SK-N-SH treated with all-trans-retinoic acid at 6 μM for 48 hours (cell line): ENCODE measurements around the gene ASCC1.

ENCODE experiments used
- ARNTL ChIP-seq: fragments of 450-650 bp; formaldehyde crosslinking; IDR thresholded peaks from 2 replicates; pipeline ENCODE4 v1.5.0; 2020; ENCODE audit warnings: low read depth, mild to moderate bottlenecking, moderate library complexity, borderline replicate concordance
- ESRRG ChIP-seq: fragments of 250-450 bp; sonication (Bioruptor Pico); IDR thresholded peaks from 2 replicates; pipeline ENCODE4 v1.6.1; 2021; ENCODE audit warnings: mild to moderate bottlenecking
- GLIS3 ChIP-seq: fragments of 250-450 bp; sonication (Bioruptor Pico); IDR thresholded peaks from 2 replicates; pipeline ENCODE4 v1.5.0; 2020; ENCODE audit warnings: mild to moderate bottlenecking, moderate library complexity
- ISL1 ChIP-seq: fragments of 250-450 bp; sonication (Bioruptor Pico); IDR thresholded peaks from 2 replicates; pipeline ENCODE4 v2.1.2; 2022; ENCODE audit warnings: mild to moderate bottlenecking, moderate library complexity
- PATZ1 ChIP-seq: fragments of 250-450 bp; sonication (Bioruptor Pico); IDR thresholded peaks from 2 replicates; pipeline ENCODE4 v1.8.0; 2020; ENCODE audit warnings: mild to moderate bottlenecking, moderate library complexity, borderline replicate concordance
- PPARA ChIP-seq: fragments of 250-450 bp; sonication (Bioruptor Pico); IDR thresholded peaks from 2 replicates; pipeline ENCODE4 v1.5.0; 2020; ENCODE audit warnings: mild to moderate bottlenecking, borderline replicate concordance
- RARB ChIP-seq: fragments of 250-450 bp; sonication (Bioruptor Pico); IDR thresholded peaks from 2 replicates; pipeline ENCODE4 v1.8.0; 2021; ENCODE audit warnings: mild to moderate bottlenecking, moderate library complexity
- TCF4 ChIP-seq: fragments of 250-450 bp; sonication (Bioruptor Pico); IDR thresholded peaks from 2 replicates; pipeline ENCODE4 v1.8.0; 2021; ENCODE audit warnings: mild to moderate bottlenecking, moderate library complexity, borderline replicate concordance
- ZFP3 ChIP-seq: fragments of 250-450 bp; sonication (Bioruptor Pico); IDR thresholded peaks from 2 replicates; pipeline ENCODE4 v1.5.0; 2020; ENCODE audit warnings: mild to moderate bottlenecking, moderate library complexity
- ZFP30 ChIP-seq: fragments of 450-650 bp; formaldehyde crosslinking; IDR thresholded peaks from 2 replicates; pipeline ENCODE4 v1.5.0; 2022; ENCODE audit warnings: mild to moderate bottlenecking, moderate library complexity
- ZNF565 ChIP-seq: fragments of 450-650 bp; formaldehyde crosslinking; conservative IDR thresholded peaks from 2 replicates; pipeline ENCODE4 v1.5.0; 2020; ENCODE audit warnings: low read depth, mild to moderate bottlenecking, moderate library complexity
- ZNF8 ChIP-seq: fragments of 450-650 bp; formaldehyde crosslinking; IDR thresholded peaks from 2 replicates; pipeline ENCODE4 v1.5.0; 2020; ENCODE audit warnings: mild to moderate bottlenecking, moderate library complexity
- TF ChIP-seq, protein P1 (sequence below): fragments of 250-450 bp; sonication (Bioruptor Pico); IDR thresholded peaks from 2 replicates; pipeline ENCODE4 v1.5.1; 2021; ENCODE audit warnings: mild to moderate bottlenecking, moderate library complexity

DNA sequence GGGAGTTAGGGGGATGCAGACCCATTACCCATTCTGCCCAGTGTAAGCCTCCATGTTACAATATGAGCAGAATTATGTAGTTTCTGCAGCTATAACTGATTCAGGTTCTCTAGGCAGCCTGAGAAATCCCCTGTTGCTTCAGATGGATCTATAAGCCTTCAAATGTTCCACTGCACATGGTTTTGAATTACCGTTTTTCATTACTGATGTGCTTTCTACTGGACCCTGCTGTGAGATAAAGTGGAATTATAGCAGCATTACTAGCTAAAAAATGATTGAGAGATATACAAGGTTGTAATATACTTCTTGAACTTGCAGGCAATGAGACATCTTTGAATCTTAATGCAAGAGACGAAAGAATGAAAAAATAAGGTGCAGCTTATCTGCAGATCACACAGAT lies 38.6 kb downstream of the ASCC1 start:
- TF ChIP-seq ARNTL (CRISPR knock-in tag) (no peak), PPARA (CRISPR knock-in tag) (no peak), ESRRG (CRISPR knock-in tag) (no peak), TCF4 (CRISPR knock-in tag) (no peak), ZFP3 (CRISPR knock-in tag) (no peak), ZNF565 (CRISPR knock-in tag) (no peak), ZFP30 (CRISPR knock-in tag) (no peak), PATZ1 (CRISPR knock-in tag) (no peak), ZNF8 (CRISPR knock-in tag) (no peak), RARB (no peak), ISL1 (peak; percentile 19; the same call in 1 of the 2 replicates), GLIS3 (CRISPR knock-in tag) (no peak)
- TF ChIP-seq, protein P1, sequence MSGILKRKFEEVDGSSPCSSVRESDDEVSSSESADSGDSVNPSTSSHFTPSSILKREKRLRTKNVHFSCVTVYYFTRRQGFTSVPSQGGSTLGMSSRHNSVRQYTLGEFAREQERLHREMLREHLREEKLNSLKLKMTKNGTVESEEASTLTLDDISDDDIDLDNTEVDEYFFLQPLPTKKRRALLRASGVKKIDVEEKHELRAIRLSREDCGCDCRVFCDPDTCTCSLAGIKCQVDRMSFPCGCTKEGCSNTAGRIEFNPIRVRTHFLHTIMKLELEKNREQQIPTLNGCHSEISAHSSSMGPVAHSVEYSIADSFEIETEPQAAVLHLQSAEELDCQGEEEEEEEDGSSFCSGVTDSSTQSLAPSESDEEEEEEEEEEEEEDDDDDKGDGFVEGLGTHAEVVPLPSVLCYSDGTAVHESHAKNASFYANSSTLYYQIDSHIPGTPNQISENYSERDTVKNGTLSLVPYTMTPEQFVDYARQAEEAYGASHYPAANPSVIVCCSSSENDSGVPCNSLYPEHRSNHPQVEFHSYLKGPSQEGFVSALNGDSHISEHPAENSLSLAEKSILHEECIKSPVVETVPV (CRISPR knock-in tag): no peak
